ENCODE results near the gene FAIM.
"Not testable (repeated sequence)": the region's sequence is repeated elsewhere in the genome, so short reads cannot be mapped to it uniquely, and the experiment has no call there.

The FAIM gene

DNA sequence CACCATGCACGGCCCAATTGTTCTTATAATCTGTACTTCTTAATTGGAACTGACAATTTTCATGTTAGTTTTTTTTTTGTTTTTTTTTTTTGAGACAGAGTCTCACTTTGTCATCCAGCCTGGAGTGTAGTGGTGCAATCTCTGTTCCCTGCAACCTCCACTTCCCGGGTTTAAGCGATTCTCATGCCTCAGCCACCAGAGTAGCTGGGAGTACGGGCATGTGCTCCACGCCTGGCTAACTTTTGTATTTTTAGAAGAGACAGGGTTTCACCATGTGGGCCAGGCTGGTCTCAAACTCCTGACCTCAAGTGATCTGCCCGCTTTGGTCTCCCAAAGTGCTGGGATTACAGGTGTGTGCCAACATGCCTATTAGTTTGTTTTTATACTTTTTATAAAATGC is 72.4 kb downstream of the FAIM start:
- not testable (repeated sequence) for DNase-seq (ENCODE audit: low spot score)

DNA sequence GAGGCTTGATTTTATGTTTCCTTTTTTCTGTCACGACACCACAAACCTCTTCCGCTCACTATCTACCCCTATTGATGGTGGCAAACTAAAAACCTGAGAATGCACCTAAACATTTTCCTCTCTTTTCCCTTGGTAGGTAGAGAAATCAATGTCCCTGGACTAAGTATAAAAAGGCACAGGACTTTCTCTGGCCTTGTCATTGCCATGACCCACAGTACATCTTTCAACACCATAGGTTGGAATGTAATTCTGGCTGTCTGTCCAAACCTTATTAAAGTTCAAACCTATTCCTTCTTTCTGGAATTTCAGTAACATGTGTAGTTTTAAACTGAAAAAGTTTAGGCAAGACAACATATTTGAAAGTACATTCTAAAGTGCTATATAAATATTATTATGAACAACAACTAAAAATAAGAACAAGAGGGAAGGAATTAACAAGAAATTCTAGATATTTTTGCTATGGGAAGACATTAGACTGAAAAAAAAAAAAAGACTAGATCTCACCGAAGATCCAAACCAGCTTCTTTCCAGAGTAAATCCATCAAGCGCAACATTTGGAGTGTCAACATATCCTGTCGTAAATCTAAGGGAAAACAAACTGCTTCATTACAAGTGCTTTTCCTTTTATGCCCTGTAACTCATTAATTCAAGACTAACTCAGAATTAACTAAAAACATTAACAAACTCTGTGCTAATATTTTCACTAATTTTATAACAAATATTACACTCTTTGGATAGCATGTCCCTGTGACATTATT is 73.1 kb downstream of the FAIM start:
- DNase-seq (ENCODE audit: low spot score): no peak

DNA sequence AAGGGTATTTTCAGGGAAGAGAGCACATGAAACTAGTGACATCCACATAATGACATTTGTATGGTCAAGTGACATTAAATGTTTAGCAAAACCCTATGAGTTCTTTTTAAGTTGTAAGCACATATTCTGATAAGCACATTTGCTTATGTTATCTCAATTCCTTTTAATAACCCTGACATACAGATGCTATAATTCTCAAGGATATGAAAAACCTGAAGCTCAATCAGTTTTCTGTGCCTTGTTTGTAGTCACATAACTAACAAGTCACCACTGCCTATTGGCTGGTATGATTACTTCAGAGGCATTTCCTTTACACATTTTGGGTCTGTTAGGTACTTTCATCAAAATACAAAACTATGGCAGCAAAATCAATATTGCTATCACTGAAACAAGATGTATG is 74.1 kb downstream of the FAIM start:
- no peak for DNase-seq (ENCODE audit: low spot score)

Data from HuH-7.5 (cell line).